ENCODE results near the gene APBA1.

The APBA1 gene
- 0.47 to 2.6 (median 1.4) reads per million in 4 donors for total RNA-seq

DNA sequence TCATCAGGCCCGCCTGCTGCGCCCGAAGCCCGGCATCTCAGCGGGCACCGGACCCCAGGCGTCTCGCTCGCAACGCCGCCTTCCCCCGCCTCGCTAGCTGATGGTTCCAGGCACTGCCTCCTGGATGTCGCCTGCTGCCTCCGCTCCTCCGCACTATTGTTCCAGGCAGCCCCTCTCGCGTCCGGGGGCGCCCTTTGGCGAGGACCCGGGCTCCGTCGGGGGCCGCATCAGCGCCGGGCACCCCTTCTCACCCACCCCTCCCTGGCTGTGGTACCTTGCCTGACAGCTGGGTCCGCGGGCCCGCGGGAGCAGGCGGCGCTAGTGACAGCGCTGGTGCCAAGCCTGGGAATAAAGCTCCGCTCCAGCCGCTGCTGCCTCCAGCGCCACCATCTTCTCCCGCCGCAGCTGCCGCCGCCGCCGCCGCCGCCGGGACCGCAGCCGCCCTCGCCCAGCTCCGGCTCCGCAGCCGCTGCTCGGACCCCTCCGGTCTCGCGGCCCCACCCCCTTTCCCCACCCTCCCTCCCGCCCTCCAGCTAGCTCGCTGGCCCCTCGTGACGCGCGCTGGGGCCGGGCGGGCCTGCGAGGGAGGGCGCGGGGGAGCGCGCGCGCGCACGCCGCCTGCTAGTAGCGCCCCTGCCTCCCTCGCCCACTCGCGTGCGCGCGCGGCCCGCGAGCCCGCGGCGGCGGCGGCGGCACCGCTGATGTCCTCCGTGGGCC is at the start of gene APBA1:
Gene APBA1, minus strand, starts transcription at position 493 of the 717 bp plus-strand sequence.
- DNase-seq, result peak in 4 of 5 donors; percentile 9 to 44 (median 16)

DNA sequence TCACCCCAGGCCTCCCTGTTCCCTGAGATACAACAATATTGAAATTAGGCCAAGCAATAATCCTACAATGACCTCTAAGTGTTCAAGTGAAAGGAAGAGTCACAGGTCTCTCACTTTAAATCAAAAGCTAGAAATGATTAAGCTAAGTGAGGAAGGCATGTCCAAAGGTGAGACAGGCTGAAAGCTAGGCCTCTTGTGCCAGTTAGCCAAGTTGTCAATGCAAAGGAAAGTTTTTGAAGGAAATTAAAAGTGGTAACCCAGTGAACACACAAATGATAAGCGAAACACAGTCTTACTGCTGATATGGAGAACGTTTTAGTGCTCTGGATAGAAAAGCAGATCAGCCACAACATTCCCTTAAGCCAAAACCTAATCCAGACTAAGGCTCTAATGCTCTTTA is 47.8 kb upstream of the APBA1 start:
- no peak for DNase-seq

GRCh38 chr9:69719367-69719766 is 47.2 kb upstream of the APBA1 start:
- no peak for DNase-seq

DNA sequence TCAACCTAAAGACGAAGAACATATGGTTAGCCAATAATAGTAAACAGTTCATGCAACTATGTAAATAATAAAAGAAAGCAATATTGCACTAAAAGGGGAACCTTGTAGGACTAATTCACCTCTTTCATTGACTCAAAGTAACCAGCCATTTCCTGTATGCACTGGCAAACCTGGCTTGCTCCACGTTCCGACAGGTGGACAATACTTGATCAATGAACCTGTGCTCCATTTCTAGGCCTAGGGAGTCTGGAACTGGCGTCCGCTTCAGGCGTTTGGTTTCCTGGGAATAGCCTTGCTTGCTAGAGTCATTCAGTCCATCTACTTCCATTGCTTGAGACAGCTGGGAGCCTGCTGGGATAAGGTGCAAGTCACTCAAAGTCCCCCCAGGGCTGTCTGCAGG is 46.0 kb upstream of the APBA1 start:
- no peak for DNase-seq

DNA sequence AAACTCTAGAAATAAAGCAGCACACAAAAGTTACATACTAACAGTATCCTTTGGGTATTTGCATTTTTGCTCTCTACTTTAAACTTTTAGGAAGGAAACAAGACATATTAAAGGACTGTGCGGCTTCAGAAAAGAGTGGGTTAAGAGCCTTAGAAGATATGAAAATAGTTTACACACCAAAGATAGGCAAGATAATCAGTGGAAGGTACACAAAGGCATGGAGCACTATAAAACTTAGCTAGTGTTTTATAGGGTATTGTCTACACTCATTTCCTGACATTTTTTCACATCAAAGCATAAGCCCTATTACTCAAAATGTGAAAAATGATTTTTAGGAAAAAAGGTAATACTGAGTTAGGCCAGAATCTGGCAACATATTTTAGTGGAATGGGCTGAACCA is 43.7 kb upstream of the APBA1 start:
- DNase-seq, result no peak

DNA sequence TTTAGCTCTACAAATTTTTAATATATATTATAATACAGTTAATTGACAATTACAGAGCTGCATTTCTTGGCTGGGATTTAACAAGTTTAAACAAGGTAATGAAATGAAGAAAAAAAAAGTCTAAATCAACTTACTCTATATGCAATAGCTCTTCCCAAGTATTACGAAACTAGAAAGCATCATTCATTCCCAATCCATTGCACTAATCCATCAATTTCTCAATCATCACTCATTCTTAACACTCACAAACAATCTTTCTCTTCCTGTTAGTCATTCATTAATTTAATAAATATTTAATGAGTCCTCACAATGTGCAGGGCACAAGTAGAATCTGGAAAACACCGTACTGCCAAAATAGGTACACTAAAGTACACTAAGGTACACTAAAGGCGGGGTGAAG is 42.9 kb upstream of the APBA1 start:
- no peak for DNase-seq

GRCh38 chr9:69697475-69697874 is 25.3 kb upstream of the APBA1 start:
- DNase-seq, result no peak

GRCh38 chr9:69696802-69697201 is 24.6 kb upstream of the APBA1 start:
- DNase-seq, result no peak

- no peak for DNase-seq
These were observed 17.9 kb upstream of the APBA1 start for GRCh38 chr9:69689991-69690538.

GRCh38 chr9:69683927-69684326 is 11.8 kb upstream of the APBA1 start:
- DNase-seq, result no peak

- DNase-seq, result no peak
These were observed 6.8 kb upstream of the APBA1 start for GRCh38 chr9:69678843-69679538.

GRCh38 chr9:69677931-69678330 is 5.8 kb upstream of the APBA1 start:
- DNase-seq, result no peak

DNA sequence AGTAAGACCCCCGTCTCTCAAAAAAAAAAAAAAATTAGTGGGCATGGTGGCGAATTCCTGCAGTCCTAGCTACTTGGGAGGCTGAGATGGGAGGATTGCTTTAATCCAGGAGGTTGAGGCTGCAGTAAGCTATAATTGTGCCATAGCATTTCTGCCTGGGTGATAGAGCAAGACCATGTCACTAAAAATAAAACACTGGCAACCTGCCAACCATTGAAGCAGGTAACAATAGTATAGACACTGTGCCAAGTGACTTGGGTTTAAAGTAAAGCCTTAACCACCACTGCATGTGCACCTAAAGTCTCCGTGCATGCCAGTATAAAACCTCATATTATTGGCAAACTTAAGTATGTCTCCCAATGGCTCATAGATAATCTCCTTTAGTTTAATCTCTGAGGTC is 3.4 kb upstream of the APBA1 start:
- DNase-seq, result no peak

- DNase-seq, result no peak
These were observed 2.7 kb upstream of the APBA1 start for GRCh38 chr9:69674716-69675438.

GRCh38 chr9:69674112-69674685 is 2.0 kb upstream of the APBA1 start:
- DNase-seq, result no peak

- no peak for DNase-seq
These were observed 1.1 kb upstream of the APBA1 start for GRCh38 chr9:69673311-69673640.

GRCh38 chr9:69672596-69673310 is 582 bp upstream of the APBA1 start:
- DNase-seq, result peak; percentile 24 to 66 (median 48)

DNA sequence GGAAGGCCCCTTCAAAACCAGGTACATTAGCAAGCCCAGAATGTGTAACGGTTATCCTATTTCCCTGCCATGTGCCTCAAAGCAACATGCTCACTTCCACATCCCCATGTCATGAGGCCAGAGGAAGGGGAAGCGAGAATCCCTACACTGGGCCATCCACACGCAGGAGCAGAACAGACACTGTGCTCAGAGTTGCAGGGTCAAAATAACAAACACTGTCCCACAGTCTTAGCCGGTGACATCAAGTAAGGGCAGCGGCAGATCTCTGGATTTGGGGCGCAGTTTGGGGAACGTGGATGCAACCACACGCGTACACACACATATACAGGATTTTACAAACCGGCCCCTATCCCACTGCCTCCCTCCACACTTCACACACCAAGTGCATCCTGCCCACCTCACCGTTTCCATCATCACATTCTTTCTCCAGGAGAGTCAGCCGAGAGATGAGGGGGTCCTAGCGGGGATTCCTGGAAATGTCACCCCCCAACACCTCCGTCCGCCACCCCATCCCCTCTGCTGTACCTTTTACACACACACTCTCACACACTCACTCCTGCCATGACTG is 776 bp downstream of the APBA1 start:
- no peak for DNase-seq

- no peak for DNase-seq
These were observed 4.9 kb downstream of the APBA1 start for GRCh38 chr9:69667306-69667705.

DNA sequence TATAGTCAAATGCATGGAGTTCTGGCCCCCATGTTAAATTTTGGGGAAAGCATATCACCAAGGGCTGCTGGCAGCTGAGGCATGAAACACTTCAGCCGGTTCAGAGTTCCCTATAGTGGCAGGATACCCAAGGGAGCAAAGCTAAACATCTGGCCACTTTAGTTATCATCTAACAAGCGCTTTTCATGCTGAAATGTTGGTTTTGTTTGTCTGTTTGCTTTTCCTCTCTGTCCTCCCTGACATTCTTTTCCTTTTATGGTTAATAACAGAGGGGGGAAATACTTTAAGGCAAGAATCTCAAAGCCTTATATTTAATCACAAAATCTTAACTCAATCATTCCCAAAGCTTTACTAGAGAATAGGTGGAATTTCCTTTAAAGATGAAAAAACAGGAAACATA is 11.9 kb downstream of the APBA1 start:
- DNase-seq, result no peak

GRCh38 chr9:69658987-69659675 is 13.0 kb downstream of the APBA1 start:
- DNase-seq, result no peak

DNA sequence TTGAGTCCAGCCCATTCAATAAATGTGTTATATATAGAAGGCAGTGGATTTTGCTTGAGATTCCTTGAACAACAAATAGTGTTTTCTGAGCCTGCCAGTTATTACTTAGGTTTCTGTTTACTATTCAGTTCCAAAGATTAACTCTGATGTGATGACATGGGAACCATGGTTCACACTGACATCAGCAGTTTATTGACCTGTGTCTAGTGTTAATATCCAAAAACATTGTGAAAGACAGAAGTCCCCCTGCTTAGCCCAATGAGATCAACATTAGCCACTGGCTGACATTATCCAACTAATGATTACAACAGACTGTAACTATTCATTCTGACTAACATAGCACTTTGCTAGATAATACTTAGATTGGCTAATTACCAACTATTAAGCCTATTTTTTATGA is 14.9 kb downstream of the APBA1 start:
- DNase-seq, result no peak

All from T-helper 1 cell (primary cell).